C4-2B (cell line): Measurements from ENCODE around the gene PLAGL2.
"Not testable (repeated sequence)": the region's sequence is repeated elsewhere in the genome, so short reads cannot be mapped to it uniquely, and the experiment has no call there.

Source experiments
- H3K27ac ChIP-seq: fragments of 450-650 bp; 2 replicates; pipeline ENCODE4 v1.5.1; 2017
- CTCF ChIP-seq: fragments of 450-650 bp; conservative IDR thresholded peaks from 2 replicates; pipeline ENCODE4 v1.5.1; 2017; ENCODE audit warnings: mild to moderate bottlenecking
- ZFX ChIP-seq: fragments of 450-650 bp; IDR thresholded peaks from 2 replicates; pipeline ENCODE4 v1.6.1; 2017

PLAGL2 gene

GRCh38 chr20:32183947-32184635, 23.5 kb downstream of the PLAGL2 start:
- TF ChIP-seq CTCF (no peak), ZFX (no peak)
- H3K27ac ChIP-seq = no peak overlapping the region

- no peak for TF ChIP-seq ZFX
- no peak for TF ChIP-seq CTCF
- no peak overlapping the region for H3K27ac ChIP-seq
Observed at GRCh38 chr20:32181606-32182005, 25.9 kb downstream of the PLAGL2 start.

GRCh38 chr20:32179934-32180333, 27.6 kb downstream of the PLAGL2 start:
- no peak overlapping the region for H3K27ac ChIP-seq
- TF ChIP-seq ZFX (no peak), CTCF (no peak)

- TF ChIP-seq ZFX (no peak), CTCF (no peak)
- no peak overlapping the region for H3K27ac ChIP-seq
Observed at GRCh38 chr20:32179515-32179914, 28.0 kb downstream of the PLAGL2 start.

- not testable (repeated sequence) for H3K27ac ChIP-seq
Observed at GRCh38 chr20:32177696-32178095, 29.8 kb downstream of the PLAGL2 start.

- TF ChIP-seq CTCF = no peak
- TF ChIP-seq ZFX = no peak
- H3K27ac ChIP-seq = no peak overlapping the region
Observed at GRCh38 chr20:32168184-32168910, 39.2 kb downstream of the PLAGL2 start.

GRCh38 chr20:32167552-32167951, 40.0 kb downstream of the PLAGL2 start:
- TF ChIP-seq ZFX (no peak), CTCF (no peak)
- H3K27ac ChIP-seq = no peak overlapping the region
